ENCODE results near the gene SYTL5.

DNA sequence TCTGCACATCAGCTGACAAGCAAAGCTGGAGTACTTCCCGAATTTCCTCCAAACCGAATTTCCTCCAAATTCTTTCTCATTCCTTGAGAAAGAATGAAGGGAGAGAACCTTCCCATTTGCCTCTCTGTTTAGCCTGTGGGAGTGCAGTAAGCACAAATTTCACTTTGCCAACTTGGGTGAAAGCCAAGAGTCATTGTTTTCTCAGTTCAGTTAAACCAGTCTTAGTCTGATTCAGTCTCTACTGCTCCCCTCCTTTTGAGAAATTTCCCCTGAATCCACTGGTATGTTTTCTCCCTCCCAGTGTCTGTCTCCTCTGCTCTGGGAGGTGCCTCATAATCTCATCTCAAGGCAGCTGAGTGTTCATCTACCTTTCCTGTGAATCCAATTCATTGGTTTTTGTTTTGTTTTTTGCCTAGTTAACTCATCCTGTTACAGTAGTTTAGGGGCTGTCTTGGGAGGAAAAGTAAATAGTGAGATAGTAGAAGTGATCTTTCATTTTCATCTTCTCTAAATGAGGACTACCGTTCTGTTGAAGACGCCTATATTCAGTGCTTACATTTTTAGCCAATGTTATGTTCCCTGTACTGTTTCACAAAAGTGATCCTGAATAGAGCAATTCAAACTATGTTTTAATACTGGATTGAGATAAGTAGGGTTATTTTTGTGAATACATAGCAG lies 49.0 kb downstream of the SYTL5 start:
- TF ChIP-seq, protein P1, sequence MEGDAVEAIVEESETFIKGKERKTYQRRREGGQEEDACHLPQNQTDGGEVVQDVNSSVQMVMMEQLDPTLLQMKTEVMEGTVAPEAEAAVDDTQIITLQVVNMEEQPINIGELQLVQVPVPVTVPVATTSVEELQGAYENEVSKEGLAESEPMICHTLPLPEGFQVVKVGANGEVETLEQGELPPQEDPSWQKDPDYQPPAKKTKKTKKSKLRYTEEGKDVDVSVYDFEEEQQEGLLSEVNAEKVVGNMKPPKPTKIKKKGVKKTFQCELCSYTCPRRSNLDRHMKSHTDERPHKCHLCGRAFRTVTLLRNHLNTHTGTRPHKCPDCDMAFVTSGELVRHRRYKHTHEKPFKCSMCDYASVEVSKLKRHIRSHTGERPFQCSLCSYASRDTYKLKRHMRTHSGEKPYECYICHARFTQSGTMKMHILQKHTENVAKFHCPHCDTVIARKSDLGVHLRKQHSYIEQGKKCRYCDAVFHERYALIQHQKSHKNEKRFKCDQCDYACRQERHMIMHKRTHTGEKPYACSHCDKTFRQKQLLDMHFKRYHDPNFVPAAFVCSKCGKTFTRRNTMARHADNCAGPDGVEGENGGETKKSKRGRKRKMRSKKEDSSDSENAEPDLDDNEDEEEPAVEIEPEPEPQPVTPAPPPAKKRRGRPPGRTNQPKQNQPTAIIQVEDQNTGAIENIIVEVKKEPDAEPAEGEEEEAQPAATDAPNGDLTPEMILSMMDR (IDR thresholded peaks at IDR 0.05): no peak
- TF ChIP-seq FOSL2 (IDR thresholded peaks at IDR 0.05) (no peak), FOSL2 (CRISPR knock-in tag; IDR thresholded peaks at IDR 0.05) (no peak), SMC3 (IDR thresholded peaks at IDR 0.05) (no peak), JUN (IDR thresholded peaks at IDR 0.05) (no peak), ZC3H11A (IDR thresholded peaks at IDR 0.05) (no peak), RFX5 (IDR thresholded peaks at IDR 0.05) (no peak), BHLHE40 (IDR thresholded peaks at IDR 0.05; ENCODE audit: low read depth, low read length) (no peak), PHF8 (IDR thresholded peaks at IDR 0.05; ENCODE audit: borderline replicate concordance, low read depth) (no peak), POLR2A (IDR thresholded peaks at IDR 0.05; ENCODE audit: low read length) (no peak)

Data from A549 (cell line).